ENCODE results near the gene MRPS10.
"Not testable (repeated sequence)": the region's sequence is repeated elsewhere in the genome, so short reads cannot be mapped to it uniquely, and the experiment has no call there.

MRPS10 gene

GRCh38 chr6:42176981-42177380, 40.7 kb downstream of the MRPS10 start:
- no peak for DNase-seq (ENCODE audit: low read depth)

DNA sequence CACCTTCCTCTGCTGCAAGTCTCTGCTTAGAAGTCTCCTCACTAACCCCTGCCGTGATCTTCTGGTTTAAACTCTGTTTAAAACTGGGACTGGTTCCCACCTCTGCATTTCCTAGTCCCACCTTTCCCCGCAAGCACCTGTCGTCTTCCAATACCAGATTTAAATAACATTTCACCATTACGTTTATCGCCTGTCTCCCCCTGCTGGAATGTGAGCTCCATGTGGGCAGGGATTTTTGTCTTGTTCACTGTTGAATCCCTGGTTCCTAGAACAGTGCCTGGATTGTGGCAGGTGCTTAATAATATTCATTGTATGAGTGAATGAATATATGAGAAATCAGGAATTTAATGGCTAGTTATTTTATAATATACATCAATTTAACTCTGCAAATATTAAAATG, 41.8 kb downstream of the MRPS10 start:
- DNase-seq (ENCODE audit: low read depth): no peak

DNA sequence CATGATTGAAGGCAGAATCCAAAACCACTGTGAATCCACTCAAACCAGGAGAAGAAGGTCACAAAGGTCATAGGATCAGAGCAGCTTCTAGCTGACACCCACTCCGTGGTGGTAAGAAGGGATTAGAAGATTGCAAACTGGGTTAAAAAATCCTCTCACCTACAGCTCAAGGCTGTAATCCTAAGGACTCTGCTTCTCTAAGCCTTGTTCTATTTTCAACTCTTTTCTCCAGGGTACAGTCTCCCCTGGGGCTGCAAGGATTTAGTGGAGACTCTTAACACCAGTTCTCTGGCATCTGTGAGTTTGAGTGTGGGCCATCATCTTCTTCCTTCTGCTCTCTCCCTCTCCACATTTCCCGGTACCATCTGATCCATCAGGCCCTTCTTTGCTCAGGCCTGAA, 44.6 kb downstream of the MRPS10 start, which contains the start of gene GUCA1A:
Gene GUCA1A, plus strand, starts transcription at position 264 of the 400 bp plus-strand sequence. CDS start 250 bp downstream, outside the sequence.
- DNase-seq (ENCODE audit: low read depth): no peak

DNA sequence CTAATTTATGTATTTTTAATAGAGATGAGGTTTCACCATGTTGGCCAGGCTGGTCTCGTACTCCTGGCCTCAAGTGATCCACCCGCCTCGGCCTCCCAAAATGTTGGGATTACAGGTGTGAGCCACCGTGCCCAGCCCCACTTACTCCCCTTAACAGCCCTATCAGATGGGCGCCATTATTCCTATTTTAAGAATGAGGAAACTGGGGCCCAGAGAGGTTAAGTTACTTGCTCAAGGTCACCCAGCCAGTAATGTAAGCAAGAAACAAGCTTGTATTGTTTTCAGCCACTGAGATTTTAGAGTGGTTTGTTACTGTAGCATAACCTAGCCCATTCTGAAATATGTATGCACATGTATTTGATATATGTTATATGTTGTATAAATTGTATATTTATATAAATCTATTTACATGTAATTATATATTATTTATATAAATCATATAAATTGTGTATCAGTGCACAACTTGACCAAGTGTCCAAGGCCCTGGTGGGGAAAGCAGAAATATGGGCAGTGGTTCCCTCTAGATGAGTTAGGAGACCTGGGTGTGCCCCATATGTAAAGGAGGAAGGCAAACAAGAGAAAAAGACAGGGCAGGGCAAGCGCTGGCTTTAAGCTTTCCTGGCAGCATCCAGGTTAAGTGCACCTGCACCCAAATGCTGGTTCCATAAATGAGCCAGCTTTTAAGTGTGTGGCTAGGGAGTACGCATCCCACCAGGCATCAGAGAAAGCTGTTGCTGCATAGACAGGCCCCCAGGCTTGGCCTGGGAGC, 45.7 kb downstream of the MRPS10 start:
- DNase-seq (ENCODE audit: low read depth): no peak

GRCh38 chr6:42169780-42170179, 47.9 kb downstream of the MRPS10 start:
- DNase-seq (ENCODE audit: low read depth): not testable (repeated sequence)

- DNase-seq (ENCODE audit: low read depth): no peak
These were observed 49.0 kb downstream of the MRPS10 start for GRCh38 chr6:42168650-42169049.

- DNase-seq (ENCODE audit: low read depth): no peak
These were observed 51.1 kb downstream of the MRPS10 start for GRCh38 chr6:42166444-42167141.

DNA sequence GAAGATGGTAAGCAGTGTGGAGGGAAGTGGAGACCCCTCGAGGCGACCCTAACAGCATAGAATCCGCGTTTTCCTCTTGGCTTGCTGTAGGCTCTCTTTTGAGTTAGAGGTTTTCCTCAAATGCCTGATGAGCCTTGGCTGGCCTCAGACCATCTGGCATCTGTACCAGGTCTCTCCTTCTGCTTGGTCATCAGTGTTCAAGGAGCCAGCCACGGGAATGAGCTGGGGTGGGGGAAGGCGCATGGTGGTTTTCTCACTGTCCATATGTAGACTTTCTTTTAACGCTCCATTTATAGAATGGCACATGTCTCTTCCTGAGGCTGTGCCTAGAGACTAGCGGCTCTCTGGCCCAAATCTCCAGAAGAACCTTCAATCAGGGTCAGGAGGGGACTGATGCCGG, 52.6 kb downstream of the MRPS10 start:
- no peak for DNase-seq (ENCODE audit: low read depth)

- DNase-seq (ENCODE audit: low read depth): no peak
These were observed 53.7 kb downstream of the MRPS10 start for GRCh38 chr6:42163981-42164380.

- no peak for DNase-seq (ENCODE audit: low read depth)
These were observed 54.8 kb downstream of the MRPS10 start for GRCh38 chr6:42162812-42163211.

DNA sequence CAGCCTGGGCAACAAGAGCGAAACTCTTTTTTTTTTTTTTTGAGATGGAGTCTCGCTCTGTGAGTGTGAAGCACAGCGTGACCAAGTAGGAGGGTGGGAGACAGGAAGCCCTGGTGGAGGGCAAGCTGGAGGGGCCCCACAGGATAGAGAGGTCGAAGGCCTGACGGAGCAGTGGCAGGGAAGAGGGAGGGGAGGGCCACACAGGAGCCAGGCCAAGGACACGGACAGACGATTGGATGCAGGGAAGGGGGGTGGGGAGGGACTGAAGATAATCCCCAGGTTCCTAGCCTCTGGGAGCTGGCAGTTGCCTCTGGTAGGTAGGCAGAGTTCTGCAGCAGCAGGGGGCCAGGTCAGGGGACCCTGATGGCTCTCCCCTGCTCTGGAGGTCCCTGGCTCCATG, 55.3 kb downstream of the MRPS10 start:
- DNase-seq (ENCODE audit: low read depth): no peak

DNA sequence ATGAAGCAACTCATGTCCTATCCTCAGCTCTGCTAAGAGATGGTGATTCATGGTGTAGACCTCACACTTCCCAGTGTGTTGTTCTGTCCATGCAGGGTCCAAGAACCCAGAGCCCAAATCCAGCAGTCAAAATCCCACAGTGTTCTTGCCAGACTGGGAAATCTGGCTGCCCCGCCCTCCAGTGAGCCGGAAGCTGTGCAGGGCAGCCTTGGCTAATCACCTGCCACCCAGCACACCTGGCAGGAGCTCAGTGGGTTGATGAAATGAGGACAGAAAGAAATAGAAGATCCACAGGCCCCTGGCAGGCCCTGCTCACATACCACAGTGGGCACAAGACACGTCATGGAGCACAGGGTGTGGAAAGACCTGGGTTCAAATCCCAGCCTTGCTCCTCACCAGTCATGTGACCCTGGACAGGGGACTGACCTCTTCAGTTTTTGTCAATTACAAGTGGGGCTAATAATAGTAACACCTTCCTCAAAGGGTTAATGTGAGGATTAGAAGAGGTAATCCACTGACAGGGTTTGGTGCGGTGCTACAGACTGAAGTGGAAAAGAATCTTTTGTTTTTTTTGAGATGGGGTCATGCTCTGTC, 58.1 kb downstream of the MRPS10 start:
- DNase-seq (ENCODE audit: low read depth): no peak

DNA sequence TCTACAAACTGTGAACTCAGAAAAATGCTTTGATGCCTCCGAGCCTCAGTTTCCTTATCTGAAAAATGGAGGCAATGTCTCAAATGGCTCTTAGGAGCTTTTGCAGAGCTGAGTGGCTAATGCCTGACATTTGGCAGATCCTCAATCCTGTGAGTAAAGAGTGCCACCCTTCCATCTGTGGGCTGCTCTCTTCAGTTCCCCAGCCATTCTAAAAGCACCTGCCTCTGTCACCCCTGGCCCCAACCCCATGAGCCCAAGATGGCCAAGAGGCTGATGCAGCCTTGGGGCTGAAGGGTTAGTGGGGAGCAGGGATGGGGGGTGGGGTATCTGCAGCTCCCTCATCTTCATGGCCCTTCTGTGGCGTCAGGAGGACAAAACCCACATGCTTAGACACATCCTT, 59.0 kb downstream of the MRPS10 start:
- DNase-seq (ENCODE audit: low read depth): no peak

GRCh38 chr6:42158011-42158410, 59.6 kb downstream of the MRPS10 start:
- no peak for DNase-seq (ENCODE audit: low read depth)

Data from non-pigmented ciliary epithelial cell (primary cell).